Right atrium auricular region (tissue), 2 donors: ENCODE measurements around the gene OR52I1. TPM values are rescaled to one million over a fixed set of nuclear protein-coding genes. Genes with fewer than 3 reads are reported as not detected.

Source experiments
- DNase-seq: peaks from one replicate; pipeline ENCODE4 v3.0.0-alpha.2; 2019; ENCODE audit warnings: low spot score
- H3K27ac ChIP-seq, 2 donors: fragments of 200-600 bp; sonication (generic); 1 replicate in 1 of 2; 2 replicates in 1 of 2; pipeline ENCODE4 v1.5.1; 2016 to 2019
- H3K27me3 ChIP-seq, 2 donors: fragments of 200-600 bp; sonication (generic); one replicate each; pipeline versions ENCODE4 v1.5.1 to v1.6.0; 2017 to 2019
- H3K36me3 ChIP-seq: fragments of 200-600 bp; sonication (generic); one replicate; pipeline ENCODE4 v1.5.1; 2016
- H3K4me1 ChIP-seq, 2 donors: fragments of 200-600 bp; sonication (generic); one replicate each; pipeline versions ENCODE4 v1.5.1 to v1.6.0; 2017 to 2019
- H3K4me3 ChIP-seq, 2 donors: fragments of 200-600 bp; sonication (generic); 1 replicate in 1 of 2; 2 replicates in 1 of 2; pipeline ENCODE4 v1.5.1; 2017 to 2019; ENCODE audit warnings: mild to moderate bottlenecking in 1 of 2, moderate library complexity in 1 of 2
- H3K9me3 ChIP-seq, 2 donors: fragments of 200-600 bp; sonication (generic); one replicate each; pipeline ENCODE4 v1.5.1; 2019
- total RNA-seq, 2 donors: library from RNA; depleted of rRNA; stranded (reverse); fragments of >200 nt; gene quantifications; one replicate each; pipeline ENCODE4 v1.1.0, GENCODE V29; 2016
- TF ChIP-seq, protein P1 (sequence below), 2 donors: fragments of 200-600 bp; sonication (generic); IDR thresholded peaks; one replicate each; pipeline ENCODE4 v1.5.1; 2019; ENCODE audit warnings: antibody characterized with exemption in 2 of 2

The OR52I1 gene
- total RNA-seq, 2 donors from 2014 or later, result not detected

DNA sequence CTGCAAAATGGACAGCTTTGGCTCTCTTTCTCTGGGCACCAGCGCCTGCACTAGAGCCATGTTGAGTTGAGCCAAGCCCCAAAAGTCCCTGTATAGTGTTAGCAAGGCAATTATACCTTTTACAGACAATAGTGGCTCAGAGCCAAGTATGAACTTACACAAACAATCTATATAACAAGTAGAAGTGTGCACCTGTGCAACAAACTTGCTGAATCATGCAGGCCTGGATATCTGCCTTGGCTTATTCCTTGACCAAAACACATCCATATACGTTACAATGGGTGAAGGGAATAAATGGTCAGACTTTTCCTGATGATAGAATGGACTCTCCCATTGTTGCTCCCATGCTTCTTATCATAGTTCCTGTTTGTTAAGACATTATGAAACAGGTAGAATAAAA lies 16.1 kb upstream of the OR52I1 start:
- Histone ChIP-seq H3K27ac (no peak overlapping the region), H3K9me3 (no peaks in the 10 kb centered on the region), H3K27me3 (no peaks in the 10 kb centered on the region), H3K36me3 (no peaks in the 10 kb centered on the region), H3K4me3 (no peak overlapping the region), H3K4me1 (no peaks in the 10 kb centered on the region)
- TF ChIP-seq, protein P1, sequence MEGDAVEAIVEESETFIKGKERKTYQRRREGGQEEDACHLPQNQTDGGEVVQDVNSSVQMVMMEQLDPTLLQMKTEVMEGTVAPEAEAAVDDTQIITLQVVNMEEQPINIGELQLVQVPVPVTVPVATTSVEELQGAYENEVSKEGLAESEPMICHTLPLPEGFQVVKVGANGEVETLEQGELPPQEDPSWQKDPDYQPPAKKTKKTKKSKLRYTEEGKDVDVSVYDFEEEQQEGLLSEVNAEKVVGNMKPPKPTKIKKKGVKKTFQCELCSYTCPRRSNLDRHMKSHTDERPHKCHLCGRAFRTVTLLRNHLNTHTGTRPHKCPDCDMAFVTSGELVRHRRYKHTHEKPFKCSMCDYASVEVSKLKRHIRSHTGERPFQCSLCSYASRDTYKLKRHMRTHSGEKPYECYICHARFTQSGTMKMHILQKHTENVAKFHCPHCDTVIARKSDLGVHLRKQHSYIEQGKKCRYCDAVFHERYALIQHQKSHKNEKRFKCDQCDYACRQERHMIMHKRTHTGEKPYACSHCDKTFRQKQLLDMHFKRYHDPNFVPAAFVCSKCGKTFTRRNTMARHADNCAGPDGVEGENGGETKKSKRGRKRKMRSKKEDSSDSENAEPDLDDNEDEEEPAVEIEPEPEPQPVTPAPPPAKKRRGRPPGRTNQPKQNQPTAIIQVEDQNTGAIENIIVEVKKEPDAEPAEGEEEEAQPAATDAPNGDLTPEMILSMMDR (IDR thresholded peaks at IDR 0.05), result no peak
- no peak for DNase-seq

DNA sequence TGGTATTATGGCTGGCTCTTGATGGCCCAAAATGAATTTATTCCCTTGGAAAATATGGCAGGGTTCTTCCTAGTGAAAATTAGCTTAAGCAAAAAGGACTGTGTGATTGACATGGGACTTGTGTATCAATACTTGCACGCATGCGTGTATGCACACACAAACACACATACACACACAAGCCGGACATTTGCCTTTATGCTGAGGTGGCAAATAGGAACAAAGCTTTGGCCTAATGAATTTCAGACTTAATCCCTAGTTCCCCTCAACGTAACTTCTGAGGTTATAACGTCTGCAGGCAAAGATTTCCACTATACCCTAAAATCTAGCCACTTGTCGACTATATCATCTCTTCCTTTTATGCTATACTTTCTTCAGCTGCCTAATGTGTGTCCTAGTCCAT lies 15.2 kb upstream of the OR52I1 start:
- Histone ChIP-seq H3K27me3 (no peaks in the 10 kb centered on the region), H3K27ac (no peak overlapping the region), H3K9me3 (no peaks in the 10 kb centered on the region), H3K4me1 (no peaks in the 10 kb centered on the region), H3K36me3 (no peaks in the 10 kb centered on the region), H3K4me3 (no peak overlapping the region)
- TF ChIP-seq, protein P1 (IDR thresholded peaks at IDR 0.05), result no peak
- no peak for DNase-seq

DNA sequence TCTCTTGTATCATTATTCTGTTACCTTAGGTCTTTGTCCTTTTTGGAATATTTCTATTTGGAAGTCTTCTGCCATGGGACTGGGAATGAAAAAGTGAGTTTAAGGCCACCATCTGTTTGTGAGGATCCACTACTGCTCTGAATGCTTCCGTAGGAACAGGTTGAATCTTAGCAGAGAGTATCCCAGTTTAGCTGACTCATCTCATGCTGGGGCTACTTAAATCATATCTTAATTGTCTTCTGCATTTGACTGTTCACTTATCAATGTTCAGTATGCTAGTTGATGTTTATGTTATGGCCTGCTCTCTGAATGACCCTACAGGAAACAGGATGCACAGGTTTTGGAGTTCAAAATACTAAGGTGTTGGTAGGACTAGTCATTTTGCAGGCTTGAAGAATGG lies 13.7 kb upstream of the OR52I1 start:
- H3K27me3 ChIP-seq, result no peaks in the 10 kb centered on the region
- H3K4me3 ChIP-seq, result no peak overlapping the region
- H3K4me1 ChIP-seq, result no peaks in the 10 kb centered on the region
- no peak for DNase-seq
- TF ChIP-seq, protein P1 (IDR thresholded peaks at IDR 0.05), result no peak
- no peaks in the 10 kb centered on the region for H3K36me3 ChIP-seq
- H3K27ac ChIP-seq, result no peak overlapping the region
- no peaks in the 10 kb centered on the region for H3K9me3 ChIP-seq

DNA sequence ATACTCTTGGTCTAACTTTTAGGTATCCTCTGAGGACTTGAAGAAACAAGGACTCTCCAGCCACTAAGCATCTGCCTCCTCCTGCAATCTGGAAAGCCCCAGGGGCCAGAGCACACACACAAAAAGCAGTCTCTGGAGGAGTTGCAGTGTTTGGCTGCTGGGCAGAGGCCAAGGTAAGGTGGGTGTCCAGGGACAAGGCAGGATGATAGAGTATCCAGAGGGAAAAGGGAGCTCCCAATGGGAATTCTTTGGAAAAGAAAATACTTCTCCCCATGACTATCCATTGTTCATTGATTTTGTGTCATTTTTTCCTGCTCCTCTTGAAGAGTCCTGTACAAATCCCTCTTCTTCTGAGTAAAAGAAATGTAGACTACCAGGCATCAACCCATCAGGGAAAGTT lies 12.4 kb upstream of the OR52I1 start, which contains the start of gene OR52I2:
Gene OR52I2, plus strand, starts transcription at position 301 of the 400 bp plus-strand sequence.
- TF ChIP-seq, protein P1 (IDR thresholded peaks at IDR 0.05), result no peak
- Histone ChIP-seq H3K4me3 (no peak within 1 kb of the TSS), H3K36me3 (no peaks in the 10 kb centered on the region), H3K9me3 (no peaks in the 10 kb centered on the region), H3K27me3 (no peaks in the 10 kb centered on the region), H3K27ac (no peak within 1 kb of the TSS), H3K4me1 (no peaks in the 10 kb centered on the region)
- DNase-seq, result no peak

DNA sequence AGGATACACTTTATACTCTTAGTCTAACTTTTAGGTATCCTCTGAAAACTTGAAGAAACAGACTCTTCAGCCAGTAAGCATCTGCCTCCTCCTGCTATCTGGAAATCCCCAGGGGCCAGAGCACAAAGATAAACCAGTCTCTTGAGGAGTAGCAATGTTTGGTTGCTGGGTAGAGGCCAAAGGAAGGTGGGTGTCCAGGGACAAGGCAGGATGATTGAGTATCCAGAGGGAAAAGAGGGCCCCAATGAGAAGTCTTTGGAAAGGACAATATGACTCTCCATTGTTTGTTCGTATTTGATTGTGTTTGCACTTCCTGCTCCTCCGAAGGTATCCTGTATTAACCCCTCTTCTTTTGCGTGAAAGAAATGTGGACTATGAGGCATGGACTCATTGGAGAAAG lies 4.8 kb upstream of the OR52I1 start:
- Histone ChIP-seq H3K4me1 (no peaks in the 10 kb centered on the region), H3K36me3 (no peaks in the 10 kb centered on the region), H3K27me3 (no peaks in the 10 kb centered on the region), H3K9me3 (no peaks in the 10 kb centered on the region), H3K27ac (no peak overlapping the region), H3K4me3 (no peak overlapping the region)
- TF ChIP-seq, protein P1 (IDR thresholded peaks at IDR 0.05), result no peak
- no peak for DNase-seq

DNA sequence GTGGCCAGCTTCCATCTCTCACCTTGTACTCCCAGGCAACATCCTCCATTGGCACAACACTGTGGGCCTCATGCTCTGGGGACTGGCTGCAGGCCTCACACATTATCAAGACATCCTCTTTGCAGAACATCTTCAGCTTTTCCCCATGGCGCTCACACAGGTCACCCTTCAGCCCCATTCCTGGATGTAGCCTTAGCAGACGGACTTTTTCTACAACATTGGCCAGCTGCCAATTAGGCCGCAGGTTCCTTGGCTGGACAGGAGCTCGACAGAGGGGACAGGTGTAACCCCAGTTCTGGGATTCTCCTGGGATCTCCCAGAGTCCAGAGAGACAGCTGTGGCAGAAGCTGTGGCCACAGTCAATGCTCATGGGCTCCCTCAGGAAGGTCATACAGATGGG lies 11.2 kb downstream of the OR52I1 start:
- TF ChIP-seq, protein P1 (IDR thresholded peaks at IDR 0.05), result no peak
- Histone ChIP-seq H3K27me3 (no peaks in the 10 kb centered on the region), H3K4me1 (peaks cover 0 to 17% of the 10 kb centered on the region in 2 donors), H3K27ac (no peak overlapping the region), H3K9me3 (no peaks in the 10 kb centered on the region), H3K36me3 (peaks cover 41% of the 10 kb centered on the region), H3K4me3 (no peak overlapping the region)
- DNase-seq, result no peak
